Measurements from ENCODE around the gene ADGRL2.
"Not testable (repeated sequence)": the region's sequence is repeated elsewhere in the genome, so short reads cannot be mapped to it uniquely, and the experiment has no call there.

The ADGRL2 gene

GRCh38 chr1:81850495-81850894 lies 49.8 kb downstream of the ADGRL2 start:
- no peak for DNase-seq

DNA sequence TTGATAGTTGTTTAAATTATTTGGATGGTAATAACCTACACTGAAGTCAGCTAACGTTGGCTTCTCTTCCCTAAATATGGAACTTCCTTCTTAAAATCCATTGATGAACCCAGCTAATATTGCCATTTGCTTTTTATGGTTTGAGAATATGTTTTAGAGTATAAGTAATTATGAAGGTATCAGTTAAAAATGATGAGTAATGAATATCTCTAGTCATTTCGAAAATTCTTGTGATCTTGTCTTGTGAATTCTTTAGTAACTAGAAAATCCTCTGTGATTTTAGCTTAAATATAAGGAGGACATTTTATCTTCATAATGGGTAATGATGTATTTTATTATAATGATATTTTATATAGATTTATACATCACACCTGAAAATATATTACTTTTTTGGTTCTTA lies 50.5 kb downstream of the ADGRL2 start:
- no peak for DNase-seq

- no peak for DNase-seq
Measured at GRCh38 chr1:81852961-81853360, 52.2 kb downstream of the ADGRL2 start.

DNA sequence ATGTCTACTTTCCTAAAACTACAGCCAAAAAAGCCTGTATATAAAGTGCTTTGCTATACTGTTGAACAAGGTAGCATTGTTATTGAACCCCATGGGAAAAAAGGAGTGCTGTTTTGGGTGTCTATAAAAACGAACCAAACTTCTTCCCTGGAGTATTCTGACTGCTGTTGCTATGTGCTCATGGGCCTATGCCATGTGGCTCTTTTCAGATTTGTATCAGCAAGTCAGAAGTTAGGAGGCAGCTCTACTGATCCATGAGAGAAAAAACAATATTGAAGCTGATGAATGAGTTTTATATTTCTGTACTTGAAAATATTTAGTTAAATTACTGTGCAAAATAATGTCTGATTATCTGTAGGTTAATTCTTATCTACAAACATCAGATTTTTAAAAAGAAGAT lies 66.5 kb downstream of the ADGRL2 start:
- DNase-seq: no peak

GRCh38 chr1:81869307-81869706 lies 68.6 kb downstream of the ADGRL2 start:
- no peak for DNase-seq

DNA sequence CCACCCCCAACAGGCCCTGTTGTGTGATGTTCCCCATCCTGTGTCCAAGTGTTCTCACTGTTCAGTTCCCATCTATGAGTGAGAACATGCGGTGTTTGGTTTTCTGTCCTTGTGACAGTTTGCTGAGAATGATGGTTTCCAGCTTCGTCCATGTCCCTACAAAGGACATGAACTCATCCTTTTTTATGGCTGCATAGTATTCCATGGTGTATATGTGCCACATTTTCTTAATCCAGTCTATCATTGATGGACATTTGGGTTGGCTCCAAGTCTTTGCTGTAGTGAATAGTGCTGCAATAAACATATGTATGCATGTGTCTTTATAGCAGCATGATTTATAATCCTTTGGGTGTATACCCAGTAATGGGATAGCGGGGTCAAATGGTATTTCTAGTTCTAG lies 70.4 kb downstream of the ADGRL2 start:
- DNase-seq: not testable (repeated sequence)

DNA sequence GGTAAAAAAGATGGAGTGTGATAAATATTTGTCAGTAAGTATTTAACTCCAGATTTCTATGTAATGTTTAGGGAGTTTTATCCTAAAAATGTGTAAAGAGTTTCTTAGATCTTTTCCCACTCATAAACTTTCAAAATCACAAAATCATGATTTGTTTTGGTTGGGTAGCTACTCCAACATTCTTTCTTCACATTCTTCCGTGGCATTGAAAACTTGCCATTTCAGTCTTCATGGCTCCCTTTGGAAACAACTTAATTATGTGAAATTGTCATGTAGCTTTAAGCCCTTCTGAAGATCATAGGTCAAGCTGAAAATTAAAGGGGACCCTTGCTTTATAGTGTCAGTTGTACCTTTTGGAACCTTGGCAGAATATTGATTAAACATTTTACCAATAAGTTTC lies 73.2 kb downstream of the ADGRL2 start:
- no peak for DNase-seq

DNA sequence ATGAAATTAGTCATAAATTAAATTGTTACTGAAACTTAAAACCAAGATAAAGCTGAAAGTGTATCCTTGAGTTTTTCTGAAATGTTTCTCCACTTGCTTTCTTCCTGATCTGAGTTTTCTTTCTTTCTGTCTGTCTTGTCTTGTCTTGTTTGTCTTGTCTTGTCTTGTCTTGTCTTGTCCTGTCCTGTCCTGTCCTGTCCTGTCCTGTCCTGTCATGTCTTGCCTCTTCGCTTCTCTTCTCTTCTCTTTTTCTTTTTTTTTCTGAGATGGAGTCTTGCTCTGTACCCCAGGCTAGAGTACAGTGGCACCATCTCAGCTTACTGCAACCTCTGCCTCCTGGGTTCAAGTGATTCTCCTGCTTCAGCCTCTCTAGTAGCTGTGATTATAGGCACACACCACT lies 73.7 kb downstream of the ADGRL2 start:
- no peak for DNase-seq

- no peak for DNase-seq
Measured at GRCh38 chr1:81874940-81875339, 74.2 kb downstream of the ADGRL2 start.

DNA sequence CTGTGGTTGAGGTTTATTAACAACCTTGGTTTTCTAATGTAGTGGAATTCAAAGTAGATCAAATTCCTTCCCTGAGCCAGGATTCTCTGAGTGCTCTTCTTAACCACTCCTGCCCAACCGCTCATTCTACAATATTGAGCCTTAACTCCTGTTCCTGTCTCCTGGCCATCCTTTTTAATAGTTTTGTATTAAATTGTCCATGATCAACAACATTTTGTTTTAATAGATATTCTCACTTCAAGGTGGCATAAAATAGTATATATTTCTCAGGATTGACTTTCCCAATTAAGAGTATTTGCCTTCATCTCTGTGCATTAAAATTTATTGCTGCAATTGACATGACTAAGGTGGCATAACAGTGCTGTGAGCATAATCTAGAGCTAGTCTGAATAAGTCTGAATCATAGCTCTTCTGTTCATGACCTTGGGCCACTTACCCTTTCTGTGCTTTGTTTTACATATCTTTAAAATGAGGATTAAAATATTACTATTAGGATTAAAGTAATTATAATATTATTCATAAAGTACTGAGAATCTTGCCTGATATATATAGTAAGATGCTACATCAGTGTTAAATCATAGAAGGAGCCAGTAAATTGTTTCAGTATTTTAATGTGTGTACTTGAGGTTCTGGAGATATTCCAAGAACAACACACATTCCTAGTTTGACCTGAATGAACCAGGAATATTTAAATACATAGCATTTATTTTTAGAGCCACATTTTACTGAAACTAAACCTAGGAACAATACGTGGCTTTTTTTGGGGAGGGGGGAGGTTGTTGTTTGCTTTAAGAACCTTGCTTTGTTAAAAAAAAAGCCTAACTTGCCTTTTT lies 76.4 kb downstream of the ADGRL2 start:
- peak; percentile 64 for DNase-seq

- peak; percentile 14 for DNase-seq
Measured at GRCh38 chr1:81877940-81878339, 77.2 kb downstream of the ADGRL2 start.

DNA sequence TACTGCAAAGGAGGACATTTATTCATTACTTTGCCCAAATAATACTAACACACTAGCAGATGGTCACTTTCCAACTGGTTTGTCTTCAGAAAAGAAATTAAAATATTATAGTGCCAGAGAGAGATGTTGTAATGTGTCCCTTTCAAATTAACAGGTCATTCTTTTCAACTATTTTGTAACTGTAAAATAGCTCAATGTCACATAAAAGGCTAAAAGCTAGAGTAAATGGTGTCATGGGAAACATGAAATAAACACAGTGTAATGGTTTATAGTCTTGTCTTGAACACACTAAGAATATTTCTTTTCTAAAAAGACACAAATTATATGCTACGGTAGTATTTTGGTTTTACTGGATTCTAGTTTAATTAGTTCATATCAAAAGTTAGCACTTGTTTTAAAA lies 77.8 kb downstream of the ADGRL2 start:
- DNase-seq: no peak

- no peak for DNase-seq
Measured at GRCh38 chr1:81880781-81881180, 80.0 kb downstream of the ADGRL2 start.

DNA sequence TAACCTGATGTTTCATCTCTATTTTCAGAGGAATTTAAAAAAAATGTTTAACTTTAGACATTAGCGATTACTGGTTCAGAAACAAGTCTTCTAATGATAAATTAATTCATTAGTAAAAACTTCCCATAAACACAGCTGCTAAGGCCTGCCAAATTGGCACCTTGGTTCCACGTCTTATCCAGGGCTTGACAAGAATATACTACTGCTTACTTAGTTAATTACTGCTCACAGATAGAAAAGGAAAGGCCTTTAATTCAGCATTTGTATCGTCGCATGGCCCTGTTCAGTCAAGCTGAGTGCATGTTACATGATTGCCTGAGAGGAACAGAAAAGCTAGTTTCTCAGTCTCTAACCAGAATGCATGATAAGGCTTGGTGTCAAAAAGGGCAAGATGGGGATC lies 84.6 kb downstream of the ADGRL2 start:
- DNase-seq: no peak

- not testable (repeated sequence) for DNase-seq
Measured at GRCh38 chr1:81886292-81886691, 85.6 kb downstream of the ADGRL2 start.

DNA sequence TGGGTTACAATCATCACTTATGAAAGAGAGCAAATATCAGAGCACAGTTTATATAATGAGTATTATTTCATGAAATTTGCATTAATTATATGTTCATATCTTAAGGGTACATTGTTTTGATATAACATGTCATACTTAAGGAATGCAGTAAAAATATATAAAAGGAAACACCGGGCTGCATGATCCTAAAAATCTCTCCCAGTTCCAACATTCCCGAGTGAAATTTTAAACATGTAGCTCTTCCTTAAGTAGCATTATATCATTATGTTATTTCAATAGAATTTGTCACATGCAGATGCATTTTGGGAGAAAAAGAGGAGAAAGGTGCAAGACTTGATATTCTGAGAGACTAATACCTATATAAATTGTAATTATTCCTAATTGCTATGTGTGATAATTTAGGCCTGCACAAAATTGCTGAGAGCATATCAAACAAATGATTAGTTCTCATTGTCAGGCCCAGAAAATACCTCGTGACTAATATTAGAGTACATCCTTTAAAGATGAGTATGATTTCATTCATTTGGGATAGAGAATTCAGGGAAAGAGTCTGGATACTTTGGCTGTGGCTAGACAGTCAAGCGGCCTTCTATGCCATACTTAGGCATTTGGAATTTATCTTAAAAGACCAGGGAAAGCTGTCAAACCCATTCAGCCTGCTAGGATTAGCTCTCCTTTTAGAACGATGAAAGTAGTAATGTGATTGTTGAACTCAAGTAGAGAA lies 86.8 kb downstream of the ADGRL2 start:
- DNase-seq: no peak

- no peak for DNase-seq
Measured at GRCh38 chr1:81889166-81889565, 88.4 kb downstream of the ADGRL2 start.

DNA sequence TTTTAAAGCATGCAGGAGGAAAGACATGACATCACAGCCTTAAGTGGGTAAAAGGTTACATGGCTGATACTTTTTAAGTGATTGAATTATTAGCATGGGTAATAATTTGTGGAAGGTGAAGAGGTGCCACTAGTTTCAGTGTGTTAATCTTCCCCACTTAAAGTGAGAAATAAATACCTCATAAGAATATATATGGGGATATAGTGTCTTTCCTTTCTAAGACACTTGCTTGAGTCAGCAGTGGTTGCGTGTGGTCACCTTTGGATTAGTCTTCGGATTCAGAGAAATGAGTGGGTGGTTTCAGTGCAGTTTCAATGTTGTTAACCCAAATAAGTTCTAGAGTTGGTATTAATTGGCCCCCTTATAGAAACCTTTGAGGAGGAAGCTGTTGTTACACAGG lies 94.1 kb downstream of the ADGRL2 start:
- DNase-seq: no peak

- DNase-seq: no peak
Measured at GRCh38 chr1:81899214-81899821, 98.6 kb downstream of the ADGRL2 start.

DNA sequence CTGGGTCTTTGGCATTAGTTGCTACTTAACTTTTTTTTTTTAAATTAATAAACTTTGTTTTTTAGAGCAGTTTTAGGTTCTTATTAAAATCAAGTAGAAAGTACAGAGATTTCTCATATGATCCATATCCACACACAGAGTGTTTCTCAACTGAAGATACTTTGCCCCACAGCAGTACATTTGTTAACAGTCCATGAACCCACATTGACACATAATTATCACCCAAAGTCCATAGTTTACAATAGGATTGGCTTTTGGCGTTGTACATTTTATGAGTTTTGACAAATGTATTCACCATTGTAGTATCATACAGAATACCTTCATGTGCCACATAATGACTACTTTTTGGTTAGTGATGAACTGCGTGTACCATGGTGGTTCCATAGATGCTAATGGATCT lies 106.8 kb downstream of the ADGRL2 start:
- no peak for DNase-seq

DNA sequence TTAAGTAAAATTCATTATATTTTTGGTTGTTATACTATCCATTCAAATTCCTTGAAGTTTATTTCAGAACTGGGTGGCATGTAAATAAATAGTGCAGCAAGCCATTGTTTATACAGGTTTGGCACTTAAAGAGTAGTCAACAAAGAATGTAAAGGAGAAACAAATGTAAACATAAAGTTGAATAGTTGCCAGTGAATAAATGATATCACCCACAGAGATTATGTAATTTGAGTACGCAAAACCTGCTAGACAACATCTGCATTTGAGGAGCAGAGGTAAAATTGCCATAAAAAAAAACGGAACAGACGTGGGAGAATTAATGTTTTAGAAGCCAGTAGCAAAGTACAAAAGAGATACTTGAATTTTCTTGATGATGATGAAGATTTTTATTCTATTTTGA lies 111.6 kb downstream of the ADGRL2 start:
- DNase-seq: no peak

DNA sequence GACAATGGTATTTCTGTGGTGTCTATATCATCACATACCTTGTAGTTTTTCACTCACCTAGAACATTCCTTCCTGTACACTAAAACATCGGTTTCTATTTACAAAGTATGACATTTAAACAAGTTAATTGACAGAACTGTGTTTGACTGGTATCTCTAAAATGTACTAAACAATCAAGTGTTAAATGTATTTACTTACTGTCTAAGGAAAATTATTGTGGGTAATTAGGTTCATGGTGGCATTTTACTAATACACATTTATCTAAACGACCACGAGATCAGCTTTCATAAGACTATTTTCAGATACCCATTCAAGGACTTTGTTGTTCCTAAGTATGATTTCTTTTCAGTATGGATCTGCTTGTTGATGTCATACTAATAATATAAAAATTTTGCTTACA lies 115.2 kb downstream of the ADGRL2 start:
- no peak for DNase-seq

GRCh38 chr1:81920245-81920740 lies 119.6 kb downstream of the ADGRL2 start:
- DNase-seq: peak; percentile 24

DNA sequence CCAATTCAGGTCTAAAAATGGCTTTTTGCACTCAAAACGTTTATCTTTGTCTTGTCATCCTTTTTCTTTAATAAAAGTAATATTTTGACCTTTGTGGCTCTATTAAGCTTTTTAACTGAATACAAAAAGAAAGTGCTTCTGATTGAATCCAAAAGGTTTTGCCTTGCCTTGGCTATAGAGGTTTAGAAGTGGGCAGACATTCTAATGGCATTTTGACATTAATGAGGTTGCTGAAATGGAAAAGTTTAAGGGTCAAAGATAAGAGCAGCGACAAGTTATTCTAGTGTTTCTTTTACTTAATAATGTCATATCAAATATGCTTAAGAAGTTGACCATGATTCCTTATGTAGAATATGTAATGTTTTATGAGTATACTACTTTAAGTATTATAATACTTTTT lies 120.2 kb downstream of the ADGRL2 start:
- DNase-seq: no peak
